T-cell (primary cell): ENCODE measurements around the gene PACRGL. TPM values are rescaled to one million over a fixed set of nuclear protein-coding genes. Genes with fewer than 3 reads are reported as not detected.

Experiments used
- ATAC-seq, 4 experiments: fragments of 200-7000 bp in 3 of 4; fragments of 150-1000 bp in 1 of 4; cut with Tn5 transposase; replicated peaks in 1 of 4; 1 replicate in 3 of 4; 2 replicates in 1 of 4; pipeline ENCODE4 v1.10.0; 2021; ENCODE audit warnings: moderate library complexity in 3 of 4, mild to moderate bottlenecking in 2 of 4, moderate number of reproducible peaks in 1 of 4
- CTCF ChIA-PET, 2 donors: fragments of 300-600 bp; sonication (Branson Sonifier 250); formaldehyde crosslinking; loops; one replicate each; lab custom pipeline; 2022; ENCODE audit warnings: antibody characterized with exemption in 2 of 2; lab: Charles Lee
- POLR2A ChIA-PET, 2 donors: fragments of 300-600 bp; sonication (Branson Sonifier 250); formaldehyde crosslinking; loops; one replicate each; lab custom pipeline; 2022; ENCODE audit warnings: antibody characterized with exemption in 2 of 2; lab: Charles Lee
- DNase-seq, 35 experiments: peaks; one replicate each; pipeline versions ENCODE4 v3.0.0 to v3.0.0-alpha.2; 2013 to 2023
- H3K27ac ChIP-seq: one replicate; pipeline ENCODE4 v1.5.1; 2013; ENCODE audit warnings: low read length
- H3K27me3 ChIP-seq, 2 experiments: replicated peaks in 1 of 2; 1 replicate in 1 of 2; 2 replicates in 1 of 2; pipeline versions ENCODE4 v1.6.1 to v1.7.0; 2013; ENCODE audit warnings: low read length in 1 of 2, mixed read lengths in 1 of 2; ENCODE audit not compliant: control insufficient read depth in 2 of 2, insufficient read depth in 2 of 2; ENCODE audit errors: extremely low read depth in 1 of 2
- H3K36me3 ChIP-seq, 2 donors: 1 replicate in 1 of 2; 2 replicates in 1 of 2; pipeline versions ENCODE4 v1.6.1 to v1.7.0; 2013; ENCODE audit warnings: low read length in 1 of 2; ENCODE audit not compliant: control insufficient read depth in 2 of 2, insufficient read depth in 1 of 2; ENCODE audit errors: extremely low read depth in 1 of 2
- H3K4me1 ChIP-seq, 2 experiments: 1 replicate in 1 of 2; 2 replicates in 1 of 2; pipeline versions ENCODE4 v1.6.1 to v1.7.0; 2013; ENCODE audit warnings: low read length in 2 of 2, mixed read lengths in 1 of 2; ENCODE audit not compliant: insufficient read depth in 2 of 2, control insufficient read depth in 1 of 2; ENCODE audit errors: extremely low read depth in 1 of 2
- H3K4me3 ChIP-seq, 2 donors: 1 replicate in 1 of 2; 2 replicates in 1 of 2; pipeline versions ENCODE4 v1.5.1 to v1.7.0; 2013; ENCODE audit warnings: mild to moderate bottlenecking in 2 of 2, low read length in 1 of 2, moderate library complexity in 1 of 2; ENCODE audit not compliant: control insufficient read depth in 1 of 2; ENCODE audit errors: extremely low read depth in 1 of 2
- H3K9me3 ChIP-seq: 2 replicates; pipeline ENCODE4 v1.7.0; 2013
- H3K27ac Mint-ChIP-seq, 2 donors: one replicate each; pipeline ENCODE4 v1.8.0; 2020 to 2021; ENCODE audit warnings: mild to moderate bottlenecking in 2 of 2, mixed read lengths in 2 of 2
- H3K27me3 Mint-ChIP-seq, 2 donors: one replicate each; pipeline ENCODE4 v1.8.0; 2021 to 2022; ENCODE audit warnings: mixed read lengths in 2 of 2
- H3K36me3 Mint-ChIP-seq: one replicate; pipeline ENCODE4 v1.8.0; 2021; ENCODE audit warnings: mixed read lengths
- H3K4me1 Mint-ChIP-seq, 3 donors: one replicate each; pipeline ENCODE4 v1.8.0; 2020 to 2022; ENCODE audit warnings: mixed read lengths in 3 of 3, mild to moderate bottlenecking in 1 of 3
- H3K4me3 Mint-ChIP-seq, 3 donors: one replicate each; pipeline ENCODE4 v1.8.0; 2020 to 2022; ENCODE audit warnings: mild to moderate bottlenecking in 3 of 3, mixed read lengths in 3 of 3, moderate library complexity in 3 of 3
- H3K9me3 Mint-ChIP-seq, 3 donors: one replicate each; pipeline ENCODE4 v1.8.0; 2020 to 2022; ENCODE audit warnings: mixed read lengths in 3 of 3
- WGBS: methylation state at CpG from one replicate; pipeline ENCODE4 v1.1.5; 2013; ENCODE audit warnings: missing lambda C conversion rate; ENCODE audit not compliant: insufficient coverage; 5-methylcytosine and 5-hydroxymethylcytosine counted together
- total RNA-seq, 35 experiments: library from RNA in 6 of 35; stranded (reverse) in 6 of 35; fragments of 120-200 nt in 1 of 35; gene quantifications; one replicate each; pipeline versions ENCODE4 v1.2.1 to v1.2.4 and lab custom pipeline; 2013 to 2026

Gene PACRGL
- total RNA-seq, 5 donors from 2014 or later (not counting 1 experiment from before 2014, with no cell fraction given) = 11.6 to 15.1 (median 13.4) TPM

- no peak overlapping the region for H3K27ac Mint-ChIP-seq
- ChIA-PET POLR2A (no interaction called here), CTCF (no interaction called here)
- Histone ChIP-seq H3K27ac (no peak overlapping the region), H3K4me1 (no peaks in the 10 kb centered on the region), H3K27me3 (peaks cover 0 to 3% of the 10 kb centered on the region in 2 experiments), H3K36me3 (no peaks in the 10 kb centered on the region), H3K9me3 (no peaks in the 10 kb centered on the region), H3K4me3 (no peak overlapping the region)
- 84% methylated on average over 3 of the region's 3 CpGs for WGBS
- DNase-seq = no peak
- no peak for ATAC-seq
- no peaks in the 10 kb centered on the region for H3K9me3 Mint-ChIP-seq
- peaks cover 16 to 18% of the 10 kb centered on the region in 2 donors for H3K27me3 Mint-ChIP-seq
- no peaks in the 10 kb centered on the region for H3K36me3 Mint-ChIP-seq
- no peak overlapping the region for H3K4me3 Mint-ChIP-seq
- H3K4me1 Mint-ChIP-seq = no peaks in the 10 kb centered on the region
These were observed 17.4 kb upstream of the PACRGL start for GRCh38 chr4:20682853-20683252.

GRCh38 chr4:20683766-20684165 is 16.5 kb upstream of the PACRGL start:
- peaks cover 12 to 13% of the 10 kb centered on the region in 2 donors for H3K27me3 Mint-ChIP-seq
- no CpG with 5 or more reads among the region's 3 CpGs for WGBS

DNA sequence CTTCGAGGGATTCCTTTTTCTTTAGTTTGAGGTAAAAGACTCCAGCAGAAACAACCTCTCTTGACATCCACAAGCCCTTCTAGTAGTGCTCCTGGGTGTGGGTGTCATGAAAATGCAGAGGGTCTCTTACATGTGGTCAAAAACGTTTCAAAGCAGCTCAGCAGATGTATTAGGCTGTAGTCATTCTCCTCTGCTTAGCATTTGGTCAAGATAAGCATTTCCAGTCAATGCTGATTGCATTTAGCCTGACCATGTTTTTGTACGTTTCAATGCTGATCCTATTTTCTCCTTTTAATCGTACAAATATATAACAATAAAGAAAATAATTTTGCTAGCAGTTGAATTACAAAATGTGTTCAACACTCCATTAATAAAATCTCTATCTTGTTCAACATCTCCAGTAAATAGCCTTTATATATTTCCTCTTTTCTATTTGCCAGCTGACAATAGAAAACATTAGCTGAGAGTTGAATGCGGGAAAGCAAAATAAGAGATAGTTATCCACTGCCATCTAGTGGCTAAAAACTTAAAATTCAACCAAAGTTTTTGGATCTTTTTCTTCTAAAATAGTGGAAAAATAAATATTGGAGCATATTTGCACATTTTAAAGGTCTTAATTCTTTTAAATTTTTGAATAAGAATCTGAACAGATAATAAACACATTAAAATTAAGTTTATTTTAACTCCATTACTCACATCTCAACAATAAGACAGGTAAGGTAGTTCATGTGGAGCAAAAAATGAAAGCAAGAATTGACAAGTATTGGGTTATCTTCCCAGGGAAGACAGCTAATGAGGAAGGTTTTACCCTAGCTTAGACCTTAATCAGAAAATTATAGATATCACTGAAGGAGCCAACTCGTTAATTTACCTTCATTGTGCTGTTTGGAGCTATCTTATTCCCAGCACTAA is 15.2 kb upstream of the PACRGL start:
- WGBS = 0% methylated on average over 1 of the region's 6 CpGs
- H3K4me3 ChIP-seq = no peak overlapping the region
- ATAC-seq (no peak), DNase-seq (peak in 1 of 35 experiments; percentile 41)
- H3K36me3 ChIP-seq = no peaks in the 10 kb centered on the region
- H3K9me3 ChIP-seq = no peaks in the 10 kb centered on the region
- H3K4me1 Mint-ChIP-seq = no peaks in the 10 kb centered on the region
- no peak overlapping the region for H3K27ac ChIP-seq
- no peaks in the 10 kb centered on the region for H3K36me3 Mint-ChIP-seq
- POLR2A ChIA-PET = no interaction called here
- H3K27ac Mint-ChIP-seq = no peak overlapping the region
- no peaks in the 10 kb centered on the region for H3K4me1 ChIP-seq
- H3K27me3 ChIP-seq = peaks cover 0 to 3% of the 10 kb centered on the region in 2 experiments
- peaks cover 11 to 17% of the 10 kb centered on the region in 2 donors for H3K27me3 Mint-ChIP-seq
- H3K4me3 Mint-ChIP-seq = no peak overlapping the region
- CTCF ChIA-PET = interaction anchor here (0.6 to 2.0 kb wide), 11 partner anchors 10 to 297 kb away, joined by 3 to 10 read pairs (median 4); partner anchors contain the start of gene PACRGL (in 1 of the 2)
- no peaks in the 10 kb centered on the region for H3K9me3 Mint-ChIP-seq

More at GRCh38 chr4:20683766-20684165, 16.5 kb upstream of the PACRGL start:
- no peaks in the 10 kb centered on the region for H3K36me3 Mint-ChIP-seq
- peaks cover 0 to 3% of the 10 kb centered on the region in 2 experiments for H3K27me3 ChIP-seq
- no peak overlapping the region for H3K27ac ChIP-seq
- H3K9me3 ChIP-seq = no peaks in the 10 kb centered on the region
- ChIA-PET POLR2A (no interaction called here), CTCF (interaction anchor here (0.5 to 1.7 kb wide), 3 partner anchors 19 to 289 kb away, joined by 3 to 9 read pairs (median 3); no protein-coding TSS in a partner anchor)
- H3K27ac Mint-ChIP-seq = no peak overlapping the region
- no peaks in the 10 kb centered on the region for H3K9me3 Mint-ChIP-seq
- no peak overlapping the region for H3K4me3 ChIP-seq
- DNase-seq (no peak), ATAC-seq (no peak)
- no peaks in the 10 kb centered on the region for H3K36me3 ChIP-seq
- no peak overlapping the region for H3K4me3 Mint-ChIP-seq
- H3K4me1 Mint-ChIP-seq = no peaks in the 10 kb centered on the region
- H3K4me1 ChIP-seq = no peaks in the 10 kb centered on the region

GRCh38 chr4:20687864-20688263 is 12.4 kb upstream of the PACRGL start:
- no CpG with 5 or more reads among the region's 3 CpGs for WGBS
- H3K4me1 Mint-ChIP-seq = no peaks in the 10 kb centered on the region
- no peak overlapping the region for H3K4me3 Mint-ChIP-seq
- H3K27ac Mint-ChIP-seq = no peak overlapping the region
- no peak overlapping the region for H3K27ac ChIP-seq
- no peaks in the 10 kb centered on the region for H3K36me3 Mint-ChIP-seq
- peaks cover 5 to 13% of the 10 kb centered on the region in 2 donors for H3K27me3 Mint-ChIP-seq
- DNase-seq = no peak
- H3K36me3 ChIP-seq = no peaks in the 10 kb centered on the region
- CTCF ChIA-PET = no interaction called here
- H3K27me3 ChIP-seq = peaks cover 0 to 5% of the 10 kb centered on the region in 2 experiments
- POLR2A ChIA-PET = no interaction called here
- no peaks in the 10 kb centered on the region for H3K4me1 ChIP-seq
- no peaks in the 10 kb centered on the region for H3K9me3 ChIP-seq
- no peak for ATAC-seq
- H3K9me3 Mint-ChIP-seq = no peaks in the 10 kb centered on the region
- H3K4me3 ChIP-seq = no peak overlapping the region

DNA sequence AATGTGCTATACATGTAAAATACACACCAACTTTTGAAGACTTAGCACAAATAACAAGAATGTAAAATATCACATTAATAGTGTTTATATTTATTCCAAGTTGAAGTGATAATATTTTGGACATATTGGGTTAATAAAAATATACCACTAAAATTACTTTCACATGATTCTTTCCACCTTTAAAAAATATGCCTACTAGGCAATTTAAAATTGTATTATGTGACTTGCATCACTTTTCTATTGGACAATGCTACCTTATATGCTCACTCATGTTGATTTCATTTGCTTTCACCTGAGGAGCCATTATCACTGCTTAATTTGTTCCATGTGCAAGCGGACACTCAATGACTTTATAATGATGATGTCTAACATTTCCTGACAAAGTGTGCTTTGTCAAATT is 3.4 kb upstream of the PACRGL start:
- Mint-ChIP-seq H3K36me3 (no peaks in the 10 kb centered on the region), H3K27ac (no peak overlapping the region), H3K4me1 (peaks cover 23 to 26% (median 23%) of the 10 kb centered on the region in 3 donors), H3K9me3 (no peaks in the 10 kb centered on the region), H3K27me3 (peaks cover 5 to 7% of the 10 kb centered on the region in 2 donors), H3K4me3 (no peak overlapping the region)
- ChIA-PET POLR2A (no interaction called here), CTCF (no interaction called here)
- no peak overlapping the region for H3K4me3 ChIP-seq
- H3K4me1 ChIP-seq = peaks cover 10 to 13% of the 10 kb centered on the region in 2 experiments
- no peaks in the 10 kb centered on the region for H3K9me3 ChIP-seq
- DNase-seq (no peak), ATAC-seq (no peak)
- no peak overlapping the region for H3K27ac ChIP-seq
- peaks cover 0 to 3% of the 10 kb centered on the region in 2 experiments for H3K27me3 ChIP-seq
- no peaks in the 10 kb centered on the region for H3K36me3 ChIP-seq
- WGBS = no CpG with 5 or more reads among the region's 1 CpG

DNA sequence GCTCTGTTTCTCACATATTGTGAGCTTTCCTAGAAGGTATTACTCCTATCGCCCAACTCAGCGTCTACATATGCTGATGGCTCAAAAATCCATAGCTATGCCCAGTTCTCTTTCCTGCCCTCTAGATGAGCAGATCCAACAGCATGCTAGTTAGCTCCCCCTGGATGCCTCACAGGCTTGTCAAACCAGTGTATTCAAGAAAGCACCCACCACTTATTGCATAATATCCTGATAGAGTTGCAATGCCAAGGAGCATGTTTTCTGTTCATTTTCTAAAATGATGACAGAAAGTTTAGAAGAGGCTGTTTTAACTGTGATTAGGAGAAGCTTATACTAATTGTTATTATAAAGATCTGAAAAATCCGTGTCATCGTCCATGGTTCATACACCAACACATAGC is 1.9 kb upstream of the PACRGL start:
- Histone ChIP-seq H3K27ac (no peak overlapping the region), H3K36me3 (no peaks in the 10 kb centered on the region), H3K4me3 (no peak overlapping the region), H3K4me1 (peaks cover 10 to 13% of the 10 kb centered on the region in 2 experiments), H3K27me3 (no peaks in the 10 kb centered on the region), H3K9me3 (no peaks in the 10 kb centered on the region)
- CTCF ChIA-PET = interaction anchor here in 1 of 2 donors (1.1 kb wide), 1 partner anchor 14 kb away, joined by 4 read pairs; no protein-coding TSS in a partner anchor
- ATAC-seq (no peak), DNase-seq (no peak)
- POLR2A ChIA-PET = no interaction called here
- no peaks in the 10 kb centered on the region for H3K36me3 Mint-ChIP-seq
- no peaks in the 10 kb centered on the region for H3K9me3 Mint-ChIP-seq
- no peak overlapping the region for H3K27ac Mint-ChIP-seq
- 93% methylated on average over 2 of the region's 4 CpGs for WGBS
- H3K4me1 Mint-ChIP-seq = peaks cover 36 to 41% (median 37%) of the 10 kb centered on the region in 3 donors
- H3K27me3 Mint-ChIP-seq = peaks cover 5 to 7% of the 10 kb centered on the region in 2 donors
- H3K4me3 Mint-ChIP-seq = peak overlapping the region in 1 of 3 donors; percentile 97
